GM23338 (cell line): ENCODE data around the gene CASP10. TPM values are rescaled to one million over a fixed set of nuclear protein-coding genes. Genes with fewer than 3 reads are reported as not detected.

Source experiments
- ATAC-seq: fragments of 200-7000 bp; cut with Tn5 transposase; 3 replicates; pipeline ENCODE4 v1.9.1; 2020
- DNase-seq: peaks from one replicate; pipeline ENCODE4 v3.0.0-alpha.2; 2015; ENCODE audit warnings: low spot score
- H2AFZ ChIP-seq: fragments of 200-600 bp; sonication (generic); 2 replicates; pipeline ENCODE4 v1.8.0; 2016; ENCODE audit warnings: antibody characterized with exemption, mild to moderate bottlenecking, moderate library complexity
- H3F3A ChIP-seq: fragments of 200-600 bp; sonication (generic); replicated peaks from 2 replicates; pipeline ENCODE4 v1.8.0; 2017; ENCODE audit warnings: antibody characterized with exemption, mixed run types, low read depth
- H3K27ac ChIP-seq: fragments of 200-600 bp; sonication (generic); 2 replicates; pipeline ENCODE4 v1.6.1; 2016; ENCODE audit warnings: low read depth
- H3K27me3 ChIP-seq: fragments of 200-600 bp; sonication (generic); 2 replicates; pipeline ENCODE4 v1.8.0; 2016; ENCODE audit warnings: mild to moderate bottlenecking, mixed run types, moderate library complexity; ENCODE audit not compliant: insufficient read depth
- H3K36me3 ChIP-seq: fragments of 200-600 bp; sonication (generic); 2 replicates; pipeline ENCODE4 v1.8.0; 2016; ENCODE audit warnings: mild to moderate bottlenecking; ENCODE audit not compliant: insufficient read depth
- H3K4me1 ChIP-seq: fragments of 200-600 bp; sonication (generic); 2 replicates; pipeline ENCODE4 v1.8.0; 2016; ENCODE audit warnings: mild to moderate bottlenecking, moderate library complexity; ENCODE audit not compliant: insufficient read depth
- H3K4me2 ChIP-seq: fragments of 200-600 bp; sonication (generic); 2 replicates; pipeline ENCODE4 v1.7.1; 2017; ENCODE audit warnings: mixed run types
- H3K4me3 ChIP-seq: fragments of 200-600 bp; sonication (generic); 2 replicates; pipeline ENCODE4 v1.6.1; 2016; ENCODE audit warnings: mixed run types
- H3K79me2 ChIP-seq: fragments of 200-600 bp; sonication (generic); replicated peaks from 2 replicates; pipeline ENCODE4 v1.8.0; 2017; ENCODE audit warnings: mild to moderate bottlenecking; ENCODE audit not compliant: insufficient read depth
- H3K9me2 ChIP-seq: fragments of 200-600 bp; sonication (generic); 2 replicates; pipeline ENCODE4 v1.8.0; 2017; ENCODE audit not compliant: insufficient read depth
- H4K20me1 ChIP-seq: fragments of 200-600 bp; sonication (generic); replicated peaks from 2 replicates; pipeline ENCODE4 v1.8.0; 2017; ENCODE audit warnings: mild to moderate bottlenecking; ENCODE audit not compliant: insufficient read depth
- H3K27ac Mint-ChIP-seq: 2 replicates; pipeline ENCODE4 v1.8.0; 2020; ENCODE audit warnings: inconsistent platforms, mild to moderate bottlenecking, moderate library complexity, mixed read lengths
- H3K27me3 Mint-ChIP-seq: 3 replicates; pipeline ENCODE4 v1.8.0; 2022; ENCODE audit warnings: low read depth, mild to moderate bottlenecking, moderate library complexity, mixed read lengths, inconsistent platforms; ENCODE audit not compliant: insufficient read depth, poor library complexity
- H3K36me3 Mint-ChIP-seq: 3 replicates; pipeline ENCODE4 v1.8.0; 2021; ENCODE audit warnings: low read depth, mild to moderate bottlenecking, inconsistent platforms, moderate library complexity, mixed read lengths
- H3K4me1 Mint-ChIP-seq: 3 replicates; pipeline ENCODE4 v1.8.0; 2020; ENCODE audit warnings: mild to moderate bottlenecking, inconsistent platforms, mixed read lengths
- H3K4me3 Mint-ChIP-seq: 3 replicates; pipeline ENCODE4 v1.8.0; 2021; ENCODE audit warnings: moderate library complexity, mild to moderate bottlenecking, inconsistent platforms, mixed read lengths
- H3K9me3 Mint-ChIP-seq: 3 replicates; pipeline ENCODE4 v1.8.0; 2020; ENCODE audit warnings: moderate library complexity, mild to moderate bottlenecking, inconsistent platforms, mixed read lengths
- CREB1 ChIP-seq: fragments of 250-450 bp; sonication (Bioruptor Pico); IDR thresholded peaks from 2 replicates; pipeline ENCODE4 v1.5.0; 2020; ENCODE audit warnings: low read depth, mild to moderate bottlenecking, moderate library complexity
- CTCF ChIP-seq, 2 experiments: fragments of 200-600 bp in 1 of 2; sonication (generic) in 1 of 2; conservative IDR thresholded peaks; 2 replicates each; pipeline versions ENCODE4 v1.5.1 to v1.6.1; 2016 to 2017; ENCODE audit warnings: antibody characterized with exemption in 2 of 2, low read depth in 2 of 2, mild to moderate bottlenecking in 2 of 2, moderate library complexity in 1 of 2
- EZH2 ChIP-seq: fragments of 200-600 bp; sonication (generic); IDR thresholded peaks from one replicate; pipeline ENCODE4 v1.8.0; 2017; ENCODE audit warnings: antibody characterized with exemption, mild to moderate bottlenecking, low read depth; ENCODE audit not compliant: unreplicated experiment
- EZH2phosphoT487 ChIP-seq: fragments of 200-600 bp; sonication (generic); IDR thresholded peaks from one replicate; pipeline ENCODE4 v1.8.1; 2018; ENCODE audit warnings: antibody characterized with exemption; ENCODE audit not compliant: unreplicated experiment
- JUNB ChIP-seq: IDR thresholded peaks from one replicate; pipeline ENCODE4 v1.6.1; 2016; ENCODE audit warnings: antibody characterized with exemption; ENCODE audit not compliant: unreplicated experiment
- NANOG ChIP-seq: IDR thresholded peaks from 2 replicates; pipeline ENCODE4 v1.6.1; 2016; ENCODE audit warnings: antibody characterized with exemption, borderline replicate concordance
- POLR2AphosphoS5 ChIP-seq: IDR thresholded peaks from 2 replicates; pipeline ENCODE4 v1.6.1; 2016; ENCODE audit warnings: antibody characterized with exemption, low read depth
- REST ChIP-seq: IDR thresholded peaks from one replicate; pipeline ENCODE4 v1.6.1; 2018; ENCODE audit warnings: antibody characterized with exemption; ENCODE audit not compliant: unreplicated experiment
- STAT1 ChIP-seq: IDR thresholded peaks from one replicate; pipeline ENCODE4 v1.6.1; 2016; ENCODE audit warnings: antibody characterized with exemption; ENCODE audit not compliant: unreplicated experiment
- ZNF114 ChIP-seq: fragments of 250-450 bp; sonication (Bioruptor Pico); IDR thresholded peaks from 2 replicates; pipeline ENCODE4 v1.5.0; 2020; ENCODE audit warnings: mild to moderate bottlenecking, moderate library complexity
- ZNF331 ChIP-seq: fragments of 250-450 bp; sonication (Bioruptor Pico); IDR thresholded peaks from 2 replicates; pipeline ENCODE4 v1.5.0; 2020; ENCODE audit warnings: low read depth, mild to moderate bottlenecking, moderate library complexity
- polyA plus RNA-seq: library from polyadenylated mRNA; unstranded; fragments of >200 nt; fragmentation: Nextera tagmentation; extraction: Ambion mirVana; gene quantifications from 2 replicates; pipeline ENCODE4 v1.2.1, GENCODE V29; 2016
- total RNA-seq: library from RNA; depleted of rRNA; stranded (reverse); fragments of >200 nt; shearing (Covaris generic); gene quantifications from 2 replicates; pipeline ENCODE4 v1.2.3, GENCODE V29; 2014
- TF ChIP-seq, protein P1 (sequence below): fragments of 250-450 bp; sonication (Bioruptor Pico); IDR thresholded peaks from 2 replicates; pipeline ENCODE4 v1.5.0; 2020; ENCODE audit warnings: mild to moderate bottlenecking, moderate library complexity
- TF ChIP-seq, protein P2 (sequence below): IDR thresholded peaks from 2 replicates; pipeline ENCODE4 v1.6.1; 2016; ENCODE audit warnings: antibody characterized with exemption

The CASP10 gene
- total and polyA plus RNA-seq, 2 experiments from 2014 or later = 1.9 to 3.5 TPM

- Mint-ChIP-seq H3K4me3 (no peak overlapping the region; the same call in 2 of the 3 replicates), H3K27me3 (no peaks in the 10 kb centered on the region), H3K4me1 (peaks cover 6% of the 10 kb centered on the region), H3K36me3 (no peaks in the 10 kb centered on the region; the same call in 2 of the 3 replicates), H3K9me3 (no peaks in the 10 kb centered on the region), H3K27ac (no peak overlapping the region)
- H3F3A ChIP-seq = no peaks in the 10 kb centered on the region
- H4K20me1 ChIP-seq = no peaks in the 10 kb centered on the region
- no peaks in the 10 kb centered on the region for H3K79me2 ChIP-seq
- no peaks in the 10 kb centered on the region for H3K36me3 ChIP-seq
- no peaks in the 10 kb centered on the region for H3K9me2 ChIP-seq
- no peak for ATAC-seq
- no peak overlapping the region for H3K4me2 ChIP-seq
- H3K4me3 ChIP-seq = no peak overlapping the region
- no peaks in the 10 kb centered on the region for H3K27me3 ChIP-seq
- no peaks in the 10 kb centered on the region for H3K4me1 ChIP-seq
- no peak overlapping the region for H3K27ac ChIP-seq
- no peak for DNase-seq
- TF ChIP-seq POLR2AphosphoS5 (no peak), JUNB (no peak), NANOG (no peak), CTCF (conservative IDR thresholded peaks at IDR 0.05; ENCODE audit: low read depth in 2 of 2) (no peak), STAT1 (no peak), CREB1 (no peak), ZNF114 (no peak), EZH2 (no peak), EZH2phosphoT487 (no peak), ZNF331 (no peak), REST (no peak)
- TF ChIP-seq, protein P1, sequence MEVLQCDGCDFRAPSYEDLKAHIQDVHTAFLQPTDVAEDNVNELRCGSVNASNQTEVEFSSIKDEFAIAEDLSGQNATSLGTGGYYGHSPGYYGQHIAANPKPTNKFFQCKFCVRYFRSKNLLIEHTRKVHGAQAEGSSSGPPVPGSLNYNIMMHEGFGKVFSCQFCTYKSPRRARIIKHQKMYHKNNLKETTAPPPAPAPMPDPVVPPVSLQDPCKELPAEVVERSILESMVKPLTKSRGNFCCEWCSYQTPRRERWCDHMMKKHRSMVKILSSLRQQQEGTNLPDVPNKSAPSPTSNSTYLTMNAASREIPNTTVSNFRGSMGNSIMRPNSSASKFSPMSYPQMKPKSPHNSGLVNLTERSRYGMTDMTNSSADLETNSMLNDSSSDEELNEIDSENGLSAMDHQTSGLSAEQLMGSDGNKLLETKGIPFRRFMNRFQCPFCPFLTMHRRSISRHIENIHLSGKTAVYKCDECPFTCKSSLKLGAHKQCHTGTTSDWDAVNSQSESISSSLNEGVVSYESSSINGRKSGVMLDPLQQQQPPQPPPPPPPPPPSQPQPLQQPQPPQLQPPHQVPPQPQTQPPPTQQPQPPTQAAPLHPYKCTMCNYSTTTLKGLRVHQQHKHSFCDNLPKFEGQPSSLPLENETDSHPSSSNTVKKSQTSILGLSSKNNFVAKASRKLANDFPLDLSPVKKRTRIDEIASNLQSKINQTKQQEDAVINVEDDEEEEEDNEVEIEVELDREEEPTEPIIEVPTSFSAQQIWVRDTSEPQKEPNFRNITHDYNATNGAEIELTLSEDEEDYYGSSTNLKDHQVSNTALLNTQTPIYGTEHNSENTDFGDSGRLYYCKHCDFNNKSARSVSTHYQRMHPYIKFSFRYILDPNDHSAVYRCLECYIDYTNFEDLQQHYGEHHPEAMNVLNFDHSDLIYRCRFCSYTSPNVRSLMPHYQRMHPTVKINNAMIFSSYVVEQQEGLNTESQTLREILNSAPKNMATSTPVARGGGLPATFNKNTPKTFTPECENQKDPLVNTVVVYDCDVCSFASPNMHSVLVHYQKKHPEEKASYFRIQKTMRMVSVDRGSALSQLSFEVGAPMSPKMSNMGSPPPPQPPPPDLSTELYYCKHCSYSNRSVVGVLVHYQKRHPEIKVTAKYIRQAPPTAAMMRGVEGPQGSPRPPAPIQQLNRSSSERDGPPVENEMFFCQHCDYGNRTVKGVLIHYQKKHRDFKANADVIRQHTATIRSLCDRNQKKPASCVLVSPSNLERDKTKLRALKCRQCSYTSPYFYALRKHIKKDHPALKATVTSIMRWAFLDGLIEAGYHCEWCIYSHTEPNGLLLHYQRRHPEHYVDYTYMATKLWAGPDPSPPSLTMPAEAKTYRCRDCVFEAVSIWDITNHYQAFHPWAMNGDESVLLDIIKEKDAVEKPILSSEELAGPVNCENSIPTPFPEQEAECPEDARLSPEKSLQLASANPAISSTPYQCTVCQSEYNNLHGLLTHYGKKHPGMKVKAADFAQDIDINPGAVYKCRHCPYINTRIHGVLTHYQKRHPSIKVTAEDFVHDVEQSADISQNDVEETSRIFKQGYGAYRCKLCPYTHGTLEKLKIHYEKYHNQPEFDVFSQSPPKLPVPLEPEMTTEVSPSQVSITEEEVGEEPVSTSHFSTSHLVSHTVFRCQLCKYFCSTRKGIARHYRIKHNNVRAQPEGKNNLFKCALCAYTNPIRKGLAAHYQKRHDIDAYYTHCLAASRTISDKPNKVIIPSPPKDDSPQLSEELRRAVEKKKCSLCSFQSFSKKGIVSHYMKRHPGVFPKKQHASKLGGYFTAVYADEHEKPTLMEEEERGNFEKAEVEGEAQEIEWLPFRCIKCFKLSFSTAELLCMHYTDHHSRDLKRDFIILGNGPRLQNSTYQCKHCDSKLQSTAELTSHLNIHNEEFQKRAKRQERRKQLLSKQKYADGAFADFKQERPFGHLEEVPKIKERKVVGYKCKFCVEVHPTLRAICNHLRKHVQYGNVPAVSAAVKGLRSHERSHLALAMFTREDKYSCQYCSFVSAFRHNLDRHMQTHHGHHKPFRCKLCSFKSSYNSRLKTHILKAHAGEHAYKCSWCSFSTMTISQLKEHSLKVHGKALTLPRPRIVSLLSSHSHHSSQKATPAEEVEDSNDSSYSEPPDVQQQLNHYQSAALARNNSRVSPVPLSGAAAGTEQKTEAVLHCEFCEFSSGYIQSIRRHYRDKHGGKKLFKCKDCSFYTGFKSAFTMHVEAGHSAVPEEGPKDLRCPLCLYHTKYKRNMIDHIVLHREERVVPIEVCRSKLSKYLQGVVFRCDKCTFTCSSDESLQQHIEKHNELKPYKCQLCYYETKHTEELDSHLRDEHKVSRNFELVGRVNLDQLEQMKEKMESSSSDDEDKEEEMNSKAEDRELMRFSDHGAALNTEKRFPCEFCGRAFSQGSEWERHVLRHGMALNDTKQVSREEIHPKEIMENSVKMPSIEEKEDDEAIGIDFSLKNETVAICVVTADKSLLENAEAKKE = no peak
- TF ChIP-seq, protein P2, sequence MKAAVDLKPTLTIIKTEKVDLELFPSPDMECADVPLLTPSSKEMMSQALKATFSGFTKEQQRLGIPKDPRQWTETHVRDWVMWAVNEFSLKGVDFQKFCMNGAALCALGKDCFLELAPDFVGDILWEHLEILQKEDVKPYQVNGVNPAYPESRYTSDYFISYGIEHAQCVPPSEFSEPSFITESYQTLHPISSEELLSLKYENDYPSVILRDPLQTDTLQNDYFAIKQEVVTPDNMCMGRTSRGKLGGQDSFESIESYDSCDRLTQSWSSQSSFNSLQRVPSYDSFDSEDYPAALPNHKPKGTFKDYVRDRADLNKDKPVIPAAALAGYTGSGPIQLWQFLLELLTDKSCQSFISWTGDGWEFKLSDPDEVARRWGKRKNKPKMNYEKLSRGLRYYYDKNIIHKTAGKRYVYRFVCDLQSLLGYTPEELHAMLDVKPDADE = no peak
- H2AFZ ChIP-seq = no peak overlapping the region
Measured at GRCh38 chr2:201199847-201200246, 16.9 kb downstream of the CASP10 start.
